T-cell (primary cell): Measurements from ENCODE around the gene MIER1. TPM values are rescaled to one million over a fixed set of nuclear protein-coding genes. Genes with fewer than 3 reads are reported as not detected.

Experiments used
- ATAC-seq, 4 experiments: fragments of 200-7000 bp in 3 of 4; fragments of 150-1000 bp in 1 of 4; cut with Tn5 transposase; replicated peaks in 1 of 4; 1 replicate in 3 of 4; 2 replicates in 1 of 4; pipeline ENCODE4 v1.10.0; 2021; ENCODE audit warnings: moderate library complexity in 3 of 4, mild to moderate bottlenecking in 2 of 4, moderate number of reproducible peaks in 1 of 4
- CTCF ChIA-PET, 2 donors: fragments of 300-600 bp; sonication (Branson Sonifier 250); formaldehyde crosslinking; loops; one replicate each; lab custom pipeline; 2022; ENCODE audit warnings: antibody characterized with exemption in 2 of 2; lab: Charles Lee
- POLR2A ChIA-PET, 2 donors: fragments of 300-600 bp; sonication (Branson Sonifier 250); formaldehyde crosslinking; loops; one replicate each; lab custom pipeline; 2022; ENCODE audit warnings: antibody characterized with exemption in 2 of 2; lab: Charles Lee
- DNase-seq, 35 experiments: peaks; one replicate each; pipeline versions ENCODE4 v3.0.0 to v3.0.0-alpha.2; 2013 to 2023
- H3K27ac ChIP-seq: one replicate; pipeline ENCODE4 v1.5.1; 2013; ENCODE audit warnings: low read length
- H3K27me3 ChIP-seq, 2 experiments: replicated peaks in 1 of 2; 1 replicate in 1 of 2; 2 replicates in 1 of 2; pipeline versions ENCODE4 v1.6.1 to v1.7.0; 2013; ENCODE audit warnings: low read length in 1 of 2, mixed read lengths in 1 of 2; ENCODE audit not compliant: control insufficient read depth in 2 of 2, insufficient read depth in 2 of 2; ENCODE audit errors: extremely low read depth in 1 of 2
- H3K36me3 ChIP-seq, 2 donors: 1 replicate in 1 of 2; 2 replicates in 1 of 2; pipeline versions ENCODE4 v1.6.1 to v1.7.0; 2013; ENCODE audit warnings: low read length in 1 of 2; ENCODE audit not compliant: control insufficient read depth in 2 of 2, insufficient read depth in 1 of 2; ENCODE audit errors: extremely low read depth in 1 of 2
- H3K4me1 ChIP-seq, 2 experiments: 1 replicate in 1 of 2; 2 replicates in 1 of 2; pipeline versions ENCODE4 v1.6.1 to v1.7.0; 2013; ENCODE audit warnings: low read length in 2 of 2, mixed read lengths in 1 of 2; ENCODE audit not compliant: insufficient read depth in 2 of 2, control insufficient read depth in 1 of 2; ENCODE audit errors: extremely low read depth in 1 of 2
- H3K4me3 ChIP-seq, 2 donors: 1 replicate in 1 of 2; 2 replicates in 1 of 2; pipeline versions ENCODE4 v1.5.1 to v1.7.0; 2013; ENCODE audit warnings: mild to moderate bottlenecking in 2 of 2, low read length in 1 of 2, moderate library complexity in 1 of 2; ENCODE audit not compliant: control insufficient read depth in 1 of 2; ENCODE audit errors: extremely low read depth in 1 of 2
- H3K9me3 ChIP-seq: 2 replicates; pipeline ENCODE4 v1.7.0; 2013
- H3K27ac Mint-ChIP-seq, 2 donors: one replicate each; pipeline ENCODE4 v1.8.0; 2020 to 2021; ENCODE audit warnings: mild to moderate bottlenecking in 2 of 2, mixed read lengths in 2 of 2
- H3K27me3 Mint-ChIP-seq, 2 donors: one replicate each; pipeline ENCODE4 v1.8.0; 2021 to 2022; ENCODE audit warnings: mixed read lengths in 2 of 2
- H3K36me3 Mint-ChIP-seq: one replicate; pipeline ENCODE4 v1.8.0; 2021; ENCODE audit warnings: mixed read lengths
- H3K4me1 Mint-ChIP-seq, 3 donors: one replicate each; pipeline ENCODE4 v1.8.0; 2020 to 2022; ENCODE audit warnings: mixed read lengths in 3 of 3, mild to moderate bottlenecking in 1 of 3
- H3K4me3 Mint-ChIP-seq, 3 donors: one replicate each; pipeline ENCODE4 v1.8.0; 2020 to 2022; ENCODE audit warnings: mild to moderate bottlenecking in 3 of 3, mixed read lengths in 3 of 3, moderate library complexity in 3 of 3
- H3K9me3 Mint-ChIP-seq, 3 donors: one replicate each; pipeline ENCODE4 v1.8.0; 2020 to 2022; ENCODE audit warnings: mixed read lengths in 3 of 3
- WGBS: methylation state at CpG from one replicate; pipeline ENCODE4 v1.1.5; 2013; ENCODE audit warnings: missing lambda C conversion rate; ENCODE audit not compliant: insufficient coverage; 5-methylcytosine and 5-hydroxymethylcytosine counted together
- total RNA-seq, 35 experiments: library from RNA in 6 of 35; stranded (reverse) in 6 of 35; fragments of 120-200 nt in 1 of 35; gene quantifications; one replicate each; pipeline versions ENCODE4 v1.2.1 to v1.2.4 and lab custom pipeline; 2013 to 2026

MIER1 gene
- total RNA-seq, 5 donors from 2014 or later (not counting 1 experiment from before 2014, with no cell fraction given), result 55.3 to 77.1 (median 58.1) TPM

- H3K9me3 ChIP-seq, result no peaks in the 10 kb centered on the region
- Mint-ChIP-seq H3K9me3 (no peaks in the 10 kb centered on the region), H3K4me1 (peaks cover 75 to 80% (median 78%) of the 10 kb centered on the region in 3 donors), H3K36me3 (peaks cover 12% of the 10 kb centered on the region), H3K27me3 (no peaks in the 10 kb centered on the region), H3K27ac (peak overlapping the region in 1 of 2 donors; percentile 71), H3K4me3 (peak overlapping the region in 1 of 3 donors; percentile 54)
- no peak overlapping the region for H3K4me3 ChIP-seq
- peaks cover 0 to 22% of the 10 kb centered on the region in 2 donors for H3K36me3 ChIP-seq
- ChIA-PET CTCF (interaction anchor here in 1 of 2 donors (0.5 to 0.7 kb wide), 3 partner anchors 10 to 52 kb away, joined by 3 to 4 read pairs (median 3); no protein-coding TSS in a partner anchor), POLR2A (no interaction called here)
- DNase-seq, result no peak
- H3K27ac ChIP-seq, result no peak overlapping the region
- H3K4me1 ChIP-seq, result peaks cover 22 to 23% of the 10 kb centered on the region in 2 experiments
- WGBS, result no CpG with 5 or more reads among the region's 1 CpG
- ATAC-seq, result no peak
- H3K27me3 ChIP-seq, result no peaks in the 10 kb centered on the region
These were observed 16.2 kb downstream of the MIER1 start for GRCh38 chr1:66940981-66941380.

- CTCF ChIA-PET, result interaction anchor here (0.6 to 1.0 kb wide), 2 partner anchors 12 to 219 kb away, joined by 3 read pairs; no protein-coding TSS in a partner anchor
- peaks cover 32% of the 10 kb centered on the region for H3K36me3 Mint-ChIP-seq
These were observed 18.7 kb downstream of the MIER1 start for GRCh38 chr1:66943361-66943969.

GRCh38 chr1:66944330-66945274 lies 19.8 kb downstream of the MIER1 start:
- Histone ChIP-seq H3K9me3 (no peaks in the 10 kb centered on the region), H3K27me3 (no peaks in the 10 kb centered on the region), H3K36me3 (peaks cover 0 to 53% of the 10 kb centered on the region in 2 donors), H3K4me3 (no peak overlapping the region), H3K4me1 (peaks cover 10 to 11% of the 10 kb centered on the region in 2 experiments), H3K27ac (no peak overlapping the region)
- Mint-ChIP-seq H3K27ac (no peak overlapping the region), H3K4me3 (no peak overlapping the region), H3K9me3 (no peaks in the 10 kb centered on the region), H3K27me3 (no peaks in the 10 kb centered on the region), H3K4me1 (peaks cover 74 to 76% (median 75%) of the 10 kb centered on the region in 3 donors), H3K36me3 (peaks cover 36% of the 10 kb centered on the region)
- ChIA-PET CTCF (interaction anchor here (1.0 to 1.2 kb wide), 2 partner anchors 16 to 218 kb away, joined by 3 read pairs; no protein-coding TSS in a partner anchor), POLR2A (interaction anchor here in 1 of 2 donors (0.6 kb wide), 1 partner anchor 12 kb away, joined by 3 read pairs; no protein-coding TSS in a partner anchor)
- no CpG with 5 or more reads among the region's 7 CpGs for WGBS
- DNase-seq, result no peak
- ATAC-seq, result no peak

More at GRCh38 chr1:66943361-66943969, 18.7 kb downstream of the MIER1 start:
- POLR2A ChIA-PET, result interaction anchor here in 1 of 2 donors (0.7 kb wide), 1 partner anchor 16 kb away, joined by 4 read pairs; no protein-coding TSS in a partner anchor
- Mint-ChIP-seq H3K4me1 (peaks cover 78 to 80% (median 79%) of the 10 kb centered on the region in 3 donors), H3K27me3 (no peaks in the 10 kb centered on the region), H3K9me3 (no peaks in the 10 kb centered on the region), H3K27ac (peak overlapping the region in 1 of 2 donors; percentile 70), H3K4me3 (no peak overlapping the region)
- H3K4me1 ChIP-seq, result peaks cover 8 to 14% of the 10 kb centered on the region in 2 experiments
- H3K4me3 ChIP-seq, result no peak overlapping the region
- H3K27ac ChIP-seq, result no peak overlapping the region
- peaks cover 0 to 45% of the 10 kb centered on the region in 2 donors for H3K36me3 ChIP-seq
- H3K9me3 ChIP-seq, result no peaks in the 10 kb centered on the region
- no peak for DNase-seq
- WGBS, result 100% methylated on average over 2 of the region's 5 CpGs
- no peaks in the 10 kb centered on the region for H3K27me3 ChIP-seq
- ATAC-seq, result no peak

GRCh38 chr1:66945316-66945715 lies 20.5 kb downstream of the MIER1 start:
- H3K9me3 ChIP-seq, result no peaks in the 10 kb centered on the region
- DNase-seq (no peak), ATAC-seq (no peak)
- H3K4me3 Mint-ChIP-seq, result no peak overlapping the region
- H3K36me3 ChIP-seq, result peaks cover 0 to 53% of the 10 kb centered on the region in 2 donors
- H3K36me3 Mint-ChIP-seq, result peaks cover 36% of the 10 kb centered on the region
- no peaks in the 10 kb centered on the region for H3K27me3 Mint-ChIP-seq
- H3K4me1 ChIP-seq, result peaks cover 10 to 11% of the 10 kb centered on the region in 2 experiments
- CTCF ChIA-PET, result interaction anchor here in 1 of 2 donors (1.2 kb wide), 1 partner anchor 15 kb away, joined by 3 read pairs; no protein-coding TSS in a partner anchor
- POLR2A ChIA-PET, result interaction anchor here in 1 of 2 donors (0.5 kb wide), 2 partner anchors 12 to 34 kb away, joined by 4 to 5 read pairs; no protein-coding TSS in a partner anchor
- no peaks in the 10 kb centered on the region for H3K9me3 Mint-ChIP-seq
- H3K4me1 Mint-ChIP-seq, result peaks cover 67 to 70% (median 70%) of the 10 kb centered on the region in 3 donors
- H3K4me3 ChIP-seq, result no peak overlapping the region
- no CpG with 5 or more reads among the region's 3 CpGs for WGBS
- peak overlapping the region in 1 of 2 donors; percentile 55 for H3K27ac Mint-ChIP-seq
- H3K27ac ChIP-seq, result no peak overlapping the region
- no peaks in the 10 kb centered on the region for H3K27me3 ChIP-seq

GRCh38 chr1:66947267-66947666 lies 22.5 kb downstream of the MIER1 start:
- CTCF ChIA-PET, result interaction anchor here in 1 of 2 donors (1.1 to 1.5 kb wide), 2 partner anchors 9 to 44 kb away, joined by 3 read pairs; no protein-coding TSS in a partner anchor
- peaks cover 32% of the 10 kb centered on the region for H3K36me3 Mint-ChIP-seq
- Histone ChIP-seq H3K4me3 (no peak overlapping the region), H3K36me3 (peaks cover 0 to 63% of the 10 kb centered on the region in 2 donors), H3K9me3 (no peaks in the 10 kb centered on the region), H3K27ac (no peak overlapping the region), H3K4me1 (peaks cover 4 to 6% of the 10 kb centered on the region in 2 experiments), H3K27me3 (no peaks in the 10 kb centered on the region)
- H3K4me1 Mint-ChIP-seq, result peaks cover 59 to 65% (median 59%) of the 10 kb centered on the region in 3 donors
- WGBS, result 100% methylated on average over 1 of the region's 1 CpG
- POLR2A ChIA-PET, result no interaction called here
- ATAC-seq (no peak), DNase-seq (no peak)
- H3K4me3 Mint-ChIP-seq, result no peak overlapping the region
- no peaks in the 10 kb centered on the region for H3K27me3 Mint-ChIP-seq
- H3K27ac Mint-ChIP-seq, result peak overlapping the region; percentile 23 to 72
- H3K9me3 Mint-ChIP-seq, result no peaks in the 10 kb centered on the region
